ENCODE measurements around the gene IFI44.

DNA sequence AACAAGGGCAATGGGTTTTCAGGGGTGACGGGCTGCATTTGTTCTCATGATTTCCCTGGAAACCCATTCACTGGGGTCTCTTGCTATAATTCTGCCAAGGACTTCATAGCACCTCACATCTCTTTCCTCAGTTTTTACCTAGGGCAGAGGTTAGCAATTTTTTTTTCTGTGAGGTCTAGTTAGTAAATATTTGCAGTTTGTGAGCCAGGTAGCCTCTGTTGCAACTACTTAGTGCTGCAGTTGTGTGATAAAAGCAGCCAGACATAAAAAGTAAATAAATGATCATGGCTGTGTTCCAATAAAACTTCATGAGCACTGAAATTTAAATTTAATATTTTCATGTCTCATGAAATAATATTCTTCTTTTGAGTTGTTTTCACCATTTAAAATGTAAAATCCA, 37.7 kb downstream of the IFI44 start:
- TF ChIP-seq ZNF274 (IDR thresholded peaks at IDR 0.05; ENCODE audit: low read depth, low read length): no peak
- no peak for TF ChIP-seq YY1 (IDR thresholded peaks at IDR 0.05; ENCODE audit: insufficient read depth, insufficient read length)
- TF ChIP-seq SUZ12 (IDR thresholded peaks at IDR 0.05; ENCODE audit: extremely low read depth, insufficient read depth, insufficient read length): no peak

Measured in NT2/D1 (cell line).